Activated CD8-positive, alpha-beta memory T cell treated with anti-CD3 and anti-CD28 coated beads, Interleukin-2, amount 50 U/mL, for 48 hours (primary cell): Measurements from ENCODE around the gene LHFPL6.

Source experiments
- DNase-seq: peaks from one replicate; pipeline ENCODE4 v3.0.0-alpha.2; 2020

Gene LHFPL6

DNA sequence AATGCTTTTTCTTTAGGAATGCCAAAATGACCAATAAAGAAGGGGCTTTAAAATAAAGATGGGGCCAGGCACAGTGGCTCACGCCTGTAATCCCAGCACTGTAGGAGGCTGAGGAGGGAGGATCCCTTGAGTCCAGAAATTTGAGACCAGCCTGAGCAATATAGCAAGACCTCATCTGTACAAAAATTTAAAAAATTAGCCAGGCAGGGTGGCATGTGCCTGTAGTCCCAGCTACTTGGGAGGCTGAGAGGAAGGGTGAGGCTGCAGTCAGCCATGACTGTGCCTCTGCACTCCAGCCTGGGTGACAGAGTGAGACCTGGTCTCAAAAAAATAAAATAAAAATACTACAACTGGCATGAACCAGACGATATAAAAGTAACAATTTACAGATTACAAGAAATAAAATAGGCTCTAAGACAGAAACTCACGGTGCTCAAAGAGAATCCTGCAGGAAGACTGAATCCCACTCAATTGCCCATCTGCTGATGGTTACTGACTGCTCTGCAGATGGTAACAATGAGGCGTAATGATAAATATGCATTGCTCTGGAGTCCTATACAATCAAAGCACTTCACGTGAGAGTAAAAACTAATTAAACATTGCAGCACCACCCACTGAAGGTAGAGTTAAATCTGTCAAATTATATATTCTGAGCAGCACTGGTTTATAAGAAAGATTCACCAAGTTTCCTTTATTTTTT is 93.2 kb downstream of the LHFPL6 start:
- DNase-seq, result no peak

DNA sequence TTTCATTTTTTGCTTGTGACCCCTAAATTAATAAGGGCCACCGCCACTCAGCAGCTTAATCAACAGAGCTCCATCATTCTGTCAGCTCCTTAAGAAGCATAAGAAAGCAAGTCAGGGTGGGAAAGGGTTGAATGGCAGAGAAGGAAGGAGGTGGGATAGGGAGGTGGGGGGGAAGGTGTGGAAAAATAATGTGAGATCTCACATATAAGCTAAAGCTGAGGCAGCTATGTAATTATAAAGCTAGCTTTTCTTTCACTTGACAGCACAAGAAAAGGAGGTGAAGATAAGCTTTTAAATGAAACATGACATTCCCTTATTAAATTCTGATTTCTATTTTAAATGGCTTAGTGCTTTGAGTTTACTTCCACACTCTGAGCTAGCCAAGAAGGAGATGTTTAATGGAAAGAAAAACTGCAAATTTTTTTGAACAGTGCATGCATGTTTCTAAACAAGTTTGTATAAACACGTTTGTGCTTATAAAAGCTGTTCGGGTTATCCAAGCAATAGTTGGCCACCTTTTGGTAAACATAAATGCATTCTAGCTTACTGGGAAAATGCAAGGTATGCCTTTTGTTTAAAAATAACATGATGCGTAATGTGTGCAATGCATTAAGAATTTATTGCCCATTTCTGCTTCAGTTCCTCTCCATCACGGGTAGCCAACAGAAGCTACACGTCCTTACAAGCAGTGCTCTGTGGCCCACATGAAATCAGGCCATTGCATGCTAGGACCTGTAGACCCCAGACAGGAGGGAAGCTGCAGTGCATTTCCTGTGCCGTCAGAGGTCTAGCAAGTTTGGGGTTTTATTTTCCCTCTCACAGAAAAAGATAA is 96.2 kb downstream of the LHFPL6 start:
- no peak for DNase-seq

DNA sequence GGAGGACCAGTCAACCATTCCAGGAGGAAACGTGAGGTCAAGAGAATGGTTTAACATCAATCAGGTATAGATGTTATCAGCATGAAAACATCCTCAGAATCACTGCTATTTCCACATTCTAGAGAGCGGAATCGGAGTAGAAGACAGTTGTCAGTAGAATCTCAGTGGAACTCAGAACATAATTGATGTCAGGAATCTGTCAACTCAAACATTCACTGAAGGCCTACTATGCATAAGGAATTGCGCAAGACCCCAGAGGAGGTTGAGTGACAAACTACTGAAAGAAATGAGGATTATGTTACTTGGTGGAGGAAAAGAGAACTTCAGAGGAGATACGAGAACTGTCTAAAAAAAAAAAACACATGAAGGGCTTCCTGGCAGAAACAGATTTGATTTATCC is 97.8 kb downstream of the LHFPL6 start:
- DNase-seq, result no peak

DNA sequence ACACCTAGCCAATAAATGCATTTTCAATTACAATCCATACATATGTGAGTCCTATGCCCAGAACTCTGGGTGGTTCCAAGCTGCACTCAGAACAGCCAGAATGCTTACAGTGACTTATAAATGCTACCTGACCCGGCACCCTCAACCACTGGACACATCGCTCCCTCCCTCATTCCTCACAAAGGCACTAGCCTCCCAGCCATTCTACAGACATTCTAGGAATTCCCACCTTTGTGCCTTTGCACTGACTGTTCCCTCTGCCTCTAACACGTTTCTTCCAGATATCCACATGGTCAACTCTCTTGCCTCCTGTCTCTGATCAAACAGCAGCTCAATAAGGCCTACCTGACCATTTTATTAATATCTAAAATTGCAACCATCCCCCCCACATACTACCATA is 99.9 kb downstream of the LHFPL6 start:
- no peak for DNase-seq

DNA sequence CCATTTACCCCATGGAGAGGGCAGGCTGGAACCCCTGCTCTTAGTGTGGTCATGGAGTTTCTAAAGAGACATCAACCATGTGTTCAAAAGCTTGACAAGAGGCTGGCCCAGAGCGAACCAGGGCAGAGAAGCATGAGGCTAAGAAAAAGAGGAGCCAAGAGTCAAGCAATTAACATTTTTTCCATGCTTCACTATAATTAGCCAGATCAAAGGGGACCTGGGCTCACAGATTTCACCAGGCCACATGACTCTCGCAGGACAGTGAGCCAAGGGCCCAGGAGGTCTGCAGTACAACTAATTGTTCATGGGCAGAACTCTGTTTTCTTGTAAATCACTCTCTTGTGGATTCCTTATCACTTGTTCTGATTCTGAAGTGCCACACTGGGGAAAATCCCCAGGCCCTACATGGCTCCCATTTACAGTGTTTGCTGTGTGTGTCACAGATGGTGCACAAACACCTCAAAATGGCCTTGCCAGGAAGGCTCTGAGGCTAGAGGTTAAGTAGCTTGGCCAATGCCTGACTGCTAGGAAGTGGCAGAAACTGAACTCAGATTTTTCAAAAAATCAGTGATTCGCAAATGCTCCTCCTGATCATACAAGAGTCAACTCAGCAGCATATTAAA is 101.2 kb downstream of the LHFPL6 start:
- no peak for DNase-seq

DNA sequence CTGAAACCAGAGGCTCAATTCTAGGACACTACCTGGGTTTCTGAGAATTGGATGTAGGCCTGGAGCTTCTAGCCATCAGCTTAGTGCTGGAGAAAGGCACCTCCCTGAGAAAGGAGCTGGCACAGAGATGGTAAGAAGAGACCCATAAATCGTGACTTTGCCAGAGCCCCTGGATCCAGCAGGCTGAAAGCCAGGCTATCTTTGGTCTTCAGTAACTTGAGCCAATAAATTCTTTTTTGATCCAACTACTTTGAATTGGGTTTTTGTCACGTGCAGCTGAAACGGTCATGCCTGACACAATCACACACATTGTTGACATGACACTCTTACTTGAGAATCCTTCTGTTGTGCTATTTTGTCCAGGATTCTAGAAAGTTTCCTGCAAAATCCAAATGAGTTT is 103.4 kb downstream of the LHFPL6 start:
- no peak for DNase-seq

DNA sequence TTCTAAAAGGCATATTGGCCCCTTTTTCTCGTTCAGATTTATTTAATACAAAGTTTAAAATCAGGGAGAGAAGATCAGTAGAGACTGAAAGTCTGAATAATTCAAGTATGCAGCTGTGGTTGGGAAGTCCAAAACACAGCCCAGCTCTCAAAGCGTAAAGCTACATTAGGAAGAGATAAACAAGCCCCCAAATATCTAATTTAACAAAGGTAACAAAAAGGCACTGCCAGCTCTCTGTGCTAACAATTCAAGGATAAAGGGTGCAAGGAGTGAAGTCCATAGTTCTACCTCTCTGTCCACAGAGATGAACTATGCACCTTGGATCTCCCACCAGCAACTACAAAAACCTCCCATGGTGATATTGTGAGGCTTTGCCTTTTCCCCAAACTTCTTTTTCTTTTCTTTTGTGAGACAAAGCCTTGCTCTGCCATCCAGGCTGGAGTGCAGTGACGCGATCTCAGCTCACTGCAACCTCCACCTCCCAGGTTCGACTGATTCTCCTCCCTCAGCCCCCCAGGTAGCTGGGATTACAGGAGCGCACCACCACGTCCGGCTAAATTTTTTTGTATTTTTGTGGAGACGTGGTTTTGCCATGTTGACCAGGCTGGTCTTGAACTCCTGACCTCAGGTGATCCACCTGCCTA is 104.4 kb downstream of the LHFPL6 start:
- DNase-seq, result no peak

DNA sequence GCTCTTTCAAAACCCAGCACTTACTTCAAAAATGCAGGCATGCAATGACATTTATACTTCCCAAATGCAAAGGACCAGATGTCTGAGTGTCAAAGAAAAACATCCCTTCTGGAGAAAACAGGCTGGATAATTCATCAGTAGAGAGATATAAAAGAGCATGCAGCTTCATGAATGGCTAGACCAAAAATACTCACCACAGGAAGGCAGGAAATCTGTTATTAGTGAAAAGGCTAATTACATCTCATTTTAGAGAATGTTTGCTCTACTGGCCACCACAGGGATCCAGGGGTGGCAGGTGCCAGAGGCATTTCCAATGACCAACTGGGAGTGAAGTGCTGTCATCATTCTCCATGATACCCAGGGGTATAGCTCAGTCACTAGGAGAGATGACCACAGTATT is 106.5 kb downstream of the LHFPL6 start:
- DNase-seq, result no peak

DNA sequence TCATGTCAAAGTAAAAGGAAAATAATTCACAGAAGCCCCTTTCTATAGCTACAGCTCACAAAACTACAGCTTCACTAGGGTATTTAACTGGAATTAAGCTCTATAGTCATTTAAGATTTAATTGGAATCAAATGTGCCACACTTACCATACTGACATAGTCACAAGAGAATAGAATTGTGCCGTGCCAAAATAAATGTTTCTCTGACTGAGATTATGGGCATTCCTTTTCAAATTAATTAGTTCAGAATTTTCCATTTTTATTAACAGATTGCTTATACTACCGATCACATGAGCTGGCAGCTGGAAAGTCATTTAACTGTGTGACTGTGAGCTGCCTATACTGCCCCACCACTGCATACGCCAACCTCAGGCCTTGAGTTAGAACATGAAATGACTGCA is 108.4 kb downstream of the LHFPL6 start:
- no peak for DNase-seq

DNA sequence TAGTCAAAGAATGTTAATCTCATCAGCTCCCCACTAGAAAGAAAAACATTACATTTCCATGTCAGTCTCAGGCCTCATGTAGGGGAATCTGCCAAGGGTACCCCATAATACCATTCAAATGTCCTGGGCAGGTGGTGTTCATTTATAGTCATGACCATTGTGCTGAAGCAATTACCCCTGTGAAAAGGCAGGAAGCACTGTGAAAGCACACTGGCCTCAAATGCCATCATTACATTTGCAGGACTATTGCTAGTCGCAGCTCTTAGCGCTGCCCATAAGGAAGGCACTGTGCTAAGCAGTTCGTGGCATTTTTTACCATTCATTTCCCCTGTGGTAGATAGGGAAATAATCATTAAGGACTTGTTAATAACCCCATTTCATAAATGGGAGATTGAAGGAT is 109.0 kb downstream of the LHFPL6 start:
- DNase-seq, result no peak

DNA sequence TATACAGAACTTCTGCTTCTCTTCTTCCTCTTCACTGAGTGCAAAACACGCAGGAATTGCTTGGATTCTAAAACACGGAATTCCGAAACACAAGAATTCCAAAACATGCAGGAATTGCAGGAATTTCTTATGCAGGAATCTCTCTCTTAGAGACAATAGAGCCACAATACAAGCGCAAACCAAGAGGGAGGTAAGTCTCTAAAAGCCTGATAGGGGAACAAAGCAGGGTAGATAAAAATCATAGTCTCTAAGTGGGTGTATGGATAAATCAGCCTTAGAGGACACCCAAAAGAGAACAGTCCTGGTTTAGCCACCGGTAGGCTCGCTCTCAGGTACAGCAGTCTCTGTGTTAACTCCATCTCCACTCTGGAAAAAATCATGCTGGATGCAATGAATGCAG is 112.9 kb downstream of the LHFPL6 start:
- no peak for DNase-seq

DNA sequence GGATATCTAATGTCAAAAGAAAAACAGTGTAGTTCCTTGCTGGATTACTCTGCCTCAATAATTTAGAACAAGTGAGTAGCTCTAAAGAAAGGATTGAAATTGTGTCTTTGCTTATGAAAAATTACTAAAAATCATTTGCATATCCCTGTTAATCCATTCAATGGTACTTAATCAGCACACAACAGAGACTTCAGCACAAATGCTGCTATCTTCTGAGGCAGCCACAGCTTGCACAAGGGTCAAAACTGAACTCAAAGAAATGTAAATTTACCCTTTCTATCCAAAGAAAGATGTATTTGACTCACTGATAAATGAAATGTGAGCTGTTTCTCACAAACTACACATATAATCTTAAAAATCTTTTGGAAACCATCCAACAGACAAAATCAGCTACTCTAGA is 116.2 kb downstream of the LHFPL6 start:
- no peak for DNase-seq

DNA sequence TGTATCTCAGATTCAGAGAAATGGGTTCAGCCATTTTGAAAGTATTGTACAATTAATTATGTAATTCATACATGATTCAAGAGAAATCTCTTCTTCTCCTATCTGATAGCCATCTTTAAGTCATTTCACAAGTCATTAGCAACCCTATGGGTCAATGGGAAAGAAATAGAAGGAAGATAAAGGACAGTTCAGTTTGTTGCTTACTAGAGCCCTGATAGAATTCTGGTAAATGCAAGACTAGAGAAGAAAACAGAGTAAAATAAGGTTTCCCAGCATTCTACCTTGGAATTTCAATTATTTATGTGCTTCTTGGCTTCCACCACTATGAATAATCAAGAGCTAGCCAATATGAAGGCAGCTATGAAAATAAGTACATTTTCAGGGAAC is 117.7 kb downstream of the LHFPL6 start:
- no peak for DNase-seq

DNA sequence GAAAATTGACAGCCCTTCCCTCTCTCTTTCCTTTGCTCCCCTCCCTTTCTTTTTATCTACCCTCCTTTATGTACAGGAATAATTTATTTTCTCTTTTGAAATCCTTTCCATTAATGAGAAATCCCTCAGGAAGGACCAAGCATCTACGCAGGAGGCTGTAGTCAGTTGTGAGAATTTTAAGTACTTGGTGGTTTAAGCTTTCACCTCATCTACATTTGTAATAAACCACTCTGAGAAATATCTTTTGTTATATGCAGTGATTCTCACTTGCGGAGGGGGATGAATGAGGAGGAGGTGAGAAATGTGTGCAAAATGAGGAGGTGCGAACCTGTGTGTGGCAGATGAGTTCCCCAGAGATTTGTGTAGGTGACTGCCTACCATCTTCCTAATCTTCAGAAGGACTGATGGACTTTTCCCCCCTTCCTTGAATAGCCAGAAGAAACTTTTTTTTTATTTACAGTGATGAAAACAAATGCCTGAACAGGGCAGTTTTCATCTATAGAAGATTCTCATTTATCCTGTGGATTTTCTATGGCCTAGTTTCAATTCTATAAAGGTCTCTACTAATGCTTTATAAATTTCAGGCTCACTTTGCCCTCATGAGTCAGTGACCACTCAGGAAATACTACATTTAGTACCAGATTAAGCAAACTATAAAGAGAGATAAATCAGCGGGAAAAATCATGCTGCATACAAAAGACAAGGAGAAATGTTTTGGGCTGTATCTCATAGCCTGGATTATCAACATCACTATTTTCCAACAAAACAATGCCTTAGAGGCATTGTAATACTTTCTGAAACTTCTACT is 118.3 kb downstream of the LHFPL6 start:
- DNase-seq, result no peak

DNA sequence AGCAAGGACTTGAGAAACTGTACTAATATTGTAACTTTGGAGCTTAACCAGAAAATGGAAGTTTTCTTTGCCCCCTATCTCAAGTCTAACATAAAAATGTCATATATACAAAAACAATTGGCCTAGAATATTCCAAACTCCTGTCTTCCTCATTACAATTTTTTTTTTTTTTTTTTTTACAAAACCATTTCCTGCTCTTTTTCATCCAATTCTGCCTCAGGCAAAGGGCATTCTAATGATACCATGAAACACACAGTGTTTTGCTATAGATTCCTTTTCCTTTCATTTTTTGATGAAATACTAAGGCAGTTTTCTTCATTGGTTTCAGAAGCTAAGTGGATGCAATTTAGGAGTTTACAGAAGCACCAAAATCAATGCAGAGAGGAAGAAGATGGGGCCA is 119.7 kb downstream of the LHFPL6 start:
- no peak for DNase-seq

DNA sequence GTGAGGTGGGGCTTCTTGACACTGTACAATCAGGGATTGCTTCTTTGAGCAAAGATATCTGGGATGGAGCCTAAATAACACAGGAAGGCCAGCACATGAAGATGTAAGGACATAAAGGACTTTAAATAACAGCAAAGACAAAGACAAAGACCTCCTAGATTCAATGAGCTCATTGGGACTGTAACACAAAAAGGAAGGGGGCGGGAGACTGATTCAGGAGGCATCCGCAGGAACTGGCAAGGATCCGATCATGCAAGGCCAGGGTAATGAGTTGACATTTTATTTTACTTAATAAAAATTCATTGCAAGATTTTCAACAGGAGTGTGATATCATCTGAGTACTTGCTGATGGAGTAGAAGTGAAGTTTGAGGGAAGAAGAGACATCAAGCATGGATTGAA is 121.5 kb downstream of the LHFPL6 start:
- DNase-seq, result no peak

DNA sequence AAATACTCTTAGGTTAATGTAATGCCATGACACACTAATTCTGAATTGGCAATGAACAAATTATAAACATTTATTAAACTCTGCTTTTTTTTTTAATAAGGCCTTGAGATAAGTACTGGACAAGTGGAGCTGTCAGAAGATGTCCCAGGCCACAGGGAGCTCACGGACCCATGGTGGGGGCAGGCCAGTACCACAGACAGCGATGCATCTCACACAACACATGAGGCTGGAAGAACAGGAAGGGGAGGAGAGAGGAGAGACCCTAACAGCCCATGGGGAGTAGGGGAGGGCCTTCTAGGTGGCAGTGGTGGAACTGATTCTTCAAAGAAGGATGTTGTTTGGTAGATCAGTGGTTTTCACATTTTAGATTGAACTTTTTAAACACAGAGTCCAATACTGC is 128.4 kb downstream of the LHFPL6 start:
- no peak for DNase-seq

DNA sequence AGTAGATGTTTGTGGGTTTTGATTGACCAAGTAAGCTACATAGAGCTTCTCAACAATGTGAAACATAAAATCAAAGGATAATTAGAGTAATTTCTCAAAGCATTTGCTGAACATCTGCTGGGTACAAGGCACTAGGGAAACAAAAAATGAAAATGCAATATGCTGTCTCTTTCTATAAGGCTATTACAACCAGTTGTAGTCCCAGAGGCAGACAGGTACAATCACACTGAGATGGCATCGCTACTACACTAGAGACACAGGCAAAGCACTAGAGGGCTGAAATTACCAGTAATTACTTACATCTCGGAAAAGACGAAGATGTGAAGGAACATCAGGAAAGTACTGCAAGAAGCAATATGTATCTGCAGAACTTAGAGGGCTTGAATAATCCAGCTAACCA is 133.3 kb downstream of the LHFPL6 start:
- DNase-seq, result no peak

DNA sequence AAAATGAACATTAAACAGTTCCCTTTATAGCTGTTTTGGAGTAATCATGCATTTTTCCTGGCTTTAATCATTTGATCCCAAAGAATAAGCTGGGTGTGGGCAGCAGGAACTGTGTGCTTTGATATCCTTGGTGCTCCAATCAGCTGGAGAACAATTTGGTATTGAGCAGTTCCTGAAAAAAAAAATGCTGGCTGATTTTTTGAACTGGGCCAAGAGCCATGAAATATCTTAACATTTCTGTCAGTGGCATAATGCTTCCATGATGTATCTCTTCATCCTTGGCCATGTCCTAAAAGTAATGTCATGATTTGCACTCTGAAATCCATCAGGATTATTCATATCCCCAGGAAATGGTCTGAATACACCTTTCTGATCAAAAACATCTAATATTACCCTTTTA is 134.7 kb downstream of the LHFPL6 start:
- DNase-seq, result no peak

DNA sequence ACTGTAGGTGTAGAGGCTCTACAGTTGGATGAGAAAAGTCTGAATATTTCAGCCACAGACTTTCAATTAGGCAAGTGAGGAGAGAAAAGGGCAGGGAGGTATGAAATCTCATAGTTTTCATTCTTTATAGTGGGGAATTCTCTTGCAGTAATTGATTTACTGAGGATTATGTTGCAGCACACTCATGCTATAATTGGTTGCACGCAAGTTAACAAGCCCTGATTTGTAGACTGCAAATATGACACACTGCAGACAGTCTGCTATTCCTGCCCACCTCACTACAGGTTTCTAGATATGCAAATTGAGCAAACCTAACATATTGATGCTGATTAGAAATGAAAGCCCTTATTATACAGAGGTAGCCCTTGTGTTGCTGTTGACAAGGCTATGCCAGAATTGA is 139.4 kb downstream of the LHFPL6 start:
- no peak for DNase-seq

DNA sequence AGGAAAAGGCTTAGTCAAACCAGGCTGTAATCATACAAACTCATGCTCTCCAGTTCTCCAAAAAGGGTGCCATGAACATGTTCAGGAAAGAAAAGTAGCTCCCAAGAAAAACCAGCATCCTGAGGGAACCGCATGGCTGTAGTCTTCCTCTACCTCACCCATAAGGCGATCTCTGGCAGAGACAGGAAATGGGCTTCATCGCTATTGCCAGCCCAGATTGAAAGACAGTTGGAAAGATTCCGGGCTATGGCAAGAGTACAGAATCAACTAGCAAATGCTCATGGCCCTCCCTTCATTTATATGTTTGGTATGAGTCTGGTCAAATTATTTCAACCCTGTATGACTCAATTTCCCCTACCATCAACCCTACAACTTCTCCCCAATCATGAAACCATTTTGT is 140.1 kb downstream of the LHFPL6 start:
- DNase-seq, result no peak

DNA sequence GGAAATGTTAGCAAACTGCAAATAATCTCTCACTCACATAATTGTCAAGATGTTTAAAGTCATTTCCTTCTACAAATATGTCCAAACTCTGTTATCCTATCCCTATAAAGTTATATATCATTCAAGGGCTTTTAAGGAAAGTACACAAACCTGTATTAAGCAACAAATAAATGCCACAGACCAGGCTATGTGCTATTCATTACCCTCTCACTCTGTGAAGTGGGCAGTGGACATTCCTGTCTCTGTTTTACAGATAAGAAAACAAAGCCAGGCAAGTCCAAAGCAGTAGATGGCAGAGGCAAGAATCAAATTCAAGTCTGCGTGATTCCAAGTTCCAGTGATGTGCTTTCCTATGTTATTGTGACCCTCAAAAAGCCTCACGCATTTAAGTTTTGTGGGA is 140.6 kb downstream of the LHFPL6 start:
- DNase-seq, result no peak

DNA sequence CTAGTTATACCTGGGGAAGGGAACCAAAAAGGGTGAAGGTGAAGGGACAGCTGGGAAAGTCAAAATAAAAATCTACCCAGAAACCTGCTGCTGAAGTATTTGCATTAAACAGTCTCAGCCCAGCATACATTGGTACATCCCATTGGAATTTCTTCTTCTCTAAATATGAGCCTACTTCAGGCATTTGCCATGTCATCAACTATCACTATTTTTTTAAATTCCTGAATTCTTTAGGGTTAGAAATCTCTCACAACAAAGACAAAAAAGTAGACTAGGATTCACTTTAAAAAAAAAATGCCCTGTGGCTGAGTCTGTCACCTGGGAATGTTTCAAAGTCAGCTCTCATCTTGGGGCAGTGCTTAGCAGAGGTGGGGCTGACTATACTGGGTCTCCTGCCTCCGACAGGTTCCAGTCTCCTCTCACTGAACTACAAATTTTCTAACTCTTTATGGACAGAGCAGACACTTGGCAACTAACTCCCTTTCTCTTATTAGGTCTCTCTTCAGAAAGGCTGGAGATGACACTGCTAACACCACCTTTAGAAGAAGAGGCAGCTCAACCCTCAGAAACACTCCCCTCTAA is 141.2 kb downstream of the LHFPL6 start:
- no peak for DNase-seq
